ENCODE results near the gene KDM2A.
"Not testable (repeated sequence)": the region's sequence is repeated elsewhere in the genome, so short reads cannot be mapped to it uniquely, and the experiment has no call there.

DNA sequence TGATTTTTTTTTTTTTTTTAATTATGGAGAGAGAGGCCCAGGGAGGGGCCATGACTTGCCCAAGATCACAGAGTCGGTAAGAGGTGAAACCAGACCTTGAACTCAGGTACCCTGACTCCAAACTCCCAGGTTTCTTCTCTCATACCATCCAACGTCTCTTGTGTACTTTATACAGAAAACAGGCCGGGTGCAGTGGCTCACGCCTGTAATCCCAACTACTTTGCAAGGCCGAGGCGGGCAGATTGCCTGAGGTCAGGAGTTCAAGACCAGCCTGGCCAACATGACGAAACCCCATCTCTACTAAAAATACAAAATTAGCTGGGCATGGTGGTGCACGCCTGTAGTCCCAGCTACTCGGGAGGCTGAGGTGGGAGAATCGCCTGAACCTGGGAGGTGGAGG, 11.8 kb downstream of the KDM2A start:
- TF ChIP-seq, protein P1, sequence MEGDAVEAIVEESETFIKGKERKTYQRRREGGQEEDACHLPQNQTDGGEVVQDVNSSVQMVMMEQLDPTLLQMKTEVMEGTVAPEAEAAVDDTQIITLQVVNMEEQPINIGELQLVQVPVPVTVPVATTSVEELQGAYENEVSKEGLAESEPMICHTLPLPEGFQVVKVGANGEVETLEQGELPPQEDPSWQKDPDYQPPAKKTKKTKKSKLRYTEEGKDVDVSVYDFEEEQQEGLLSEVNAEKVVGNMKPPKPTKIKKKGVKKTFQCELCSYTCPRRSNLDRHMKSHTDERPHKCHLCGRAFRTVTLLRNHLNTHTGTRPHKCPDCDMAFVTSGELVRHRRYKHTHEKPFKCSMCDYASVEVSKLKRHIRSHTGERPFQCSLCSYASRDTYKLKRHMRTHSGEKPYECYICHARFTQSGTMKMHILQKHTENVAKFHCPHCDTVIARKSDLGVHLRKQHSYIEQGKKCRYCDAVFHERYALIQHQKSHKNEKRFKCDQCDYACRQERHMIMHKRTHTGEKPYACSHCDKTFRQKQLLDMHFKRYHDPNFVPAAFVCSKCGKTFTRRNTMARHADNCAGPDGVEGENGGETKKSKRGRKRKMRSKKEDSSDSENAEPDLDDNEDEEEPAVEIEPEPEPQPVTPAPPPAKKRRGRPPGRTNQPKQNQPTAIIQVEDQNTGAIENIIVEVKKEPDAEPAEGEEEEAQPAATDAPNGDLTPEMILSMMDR (conservative IDR thresholded peaks at IDR 0.05; ENCODE audit: low read depth in 2 of 2), result not testable (repeated sequence)
- TF ChIP-seq EZH2 (IDR thresholded peaks at IDR 0.05; ENCODE audit: low read depth, unreplicated experiment); NANOG (IDR thresholded peaks at IDR 0.05; ENCODE audit: borderline replicate concordance); POLR2AphosphoS5 (IDR thresholded peaks at IDR 0.05; ENCODE audit: low read depth); JUNB (IDR thresholded peaks at IDR 0.05; ENCODE audit: unreplicated experiment); EZH2phosphoT487 (IDR thresholded peaks at IDR 0.05; ENCODE audit: unreplicated experiment); ZNF114 (CRISPR knock-in tag; IDR thresholded peaks at IDR 0.05): not testable (repeated sequence)
- TF ChIP-seq, protein P2, sequence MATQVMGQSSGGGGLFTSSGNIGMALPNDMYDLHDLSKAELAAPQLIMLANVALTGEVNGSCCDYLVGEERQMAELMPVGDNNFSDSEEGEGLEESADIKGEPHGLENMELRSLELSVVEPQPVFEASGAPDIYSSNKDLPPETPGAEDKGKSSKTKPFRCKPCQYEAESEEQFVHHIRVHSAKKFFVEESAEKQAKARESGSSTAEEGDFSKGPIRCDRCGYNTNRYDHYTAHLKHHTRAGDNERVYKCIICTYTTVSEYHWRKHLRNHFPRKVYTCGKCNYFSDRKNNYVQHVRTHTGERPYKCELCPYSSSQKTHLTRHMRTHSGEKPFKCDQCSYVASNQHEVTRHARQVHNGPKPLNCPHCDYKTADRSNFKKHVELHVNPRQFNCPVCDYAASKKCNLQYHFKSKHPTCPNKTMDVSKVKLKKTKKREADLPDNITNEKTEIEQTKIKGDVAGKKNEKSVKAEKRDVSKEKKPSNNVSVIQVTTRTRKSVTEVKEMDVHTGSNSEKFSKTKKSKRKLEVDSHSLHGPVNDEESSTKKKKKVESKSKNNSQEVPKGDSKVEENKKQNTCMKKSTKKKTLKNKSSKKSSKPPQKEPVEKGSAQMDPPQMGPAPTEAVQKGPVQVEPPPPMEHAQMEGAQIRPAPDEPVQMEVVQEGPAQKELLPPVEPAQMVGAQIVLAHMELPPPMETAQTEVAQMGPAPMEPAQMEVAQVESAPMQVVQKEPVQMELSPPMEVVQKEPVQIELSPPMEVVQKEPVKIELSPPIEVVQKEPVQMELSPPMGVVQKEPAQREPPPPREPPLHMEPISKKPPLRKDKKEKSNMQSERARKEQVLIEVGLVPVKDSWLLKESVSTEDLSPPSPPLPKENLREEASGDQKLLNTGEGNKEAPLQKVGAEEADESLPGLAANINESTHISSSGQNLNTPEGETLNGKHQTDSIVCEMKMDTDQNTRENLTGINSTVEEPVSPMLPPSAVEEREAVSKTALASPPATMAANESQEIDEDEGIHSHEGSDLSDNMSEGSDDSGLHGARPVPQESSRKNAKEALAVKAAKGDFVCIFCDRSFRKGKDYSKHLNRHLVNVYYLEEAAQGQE (IDR thresholded peaks at IDR 0.05; ENCODE audit: unreplicated experiment), result not testable (repeated sequence)

All from GM23338 (cell line).